K562 (cell line): ENCODE results near the gene B4GALT5. TPM values are rescaled to one million over a fixed set of nuclear protein-coding genes. Genes with fewer than 3 reads are reported as not detected.

Experiments
- ATAC-seq: fragments of 200-7000 bp; cut with Tn5 transposase; 3 replicates; pipeline ENCODE4 v1.9.1; 2020; ENCODE audit warnings: moderate library complexity
- BruUV-seq: library from RNA; stranded (reverse); fragments of 400-500 nt; replicated peaks from 2 replicates; lab custom pipeline; 2021; lab: Mats Ljungman, UMichigan
- CTCF ChIA-PET: fragments of 300-600 bp; formaldehyde crosslinking; extraction: SDS; loops from one replicate; lab custom pipeline; 2021; ENCODE audit warnings: low intra/inter-chr PET ratio; lab: Yijun Ruan, JAX
- POLR2A ChIA-PET: fragments of 300-600, 350-650 bp; sonication (Branson Sonifier 250); formaldehyde crosslinking; extraction: SDS; loops from one replicate; lab custom pipeline; 2021; ENCODE audit warnings: antibody characterized with exemption, inconsistent platforms; lab: Yijun Ruan, JAX
- DNase-seq, 4 experiments: peaks; one replicate each; pipeline versions ENCODE4 v3.0.0 to v3.0.0-alpha.2; 2011 to 2018; ENCODE audit warnings: low spot score in 3 of 4, mixed read lengths in 3 of 4; ENCODE audit errors: extremely low read depth in 1 of 4
- FAIRE-seq: peaks from 2 replicates; lab custom pipeline; 2011; peaks lifted over from hg19 to GRCh38; lab: Jason Lieb, UNC
- H2AFZ ChIP-seq: 2 replicates; pipeline ENCODE4 v1.6.0; 2011; ENCODE audit warnings: low read depth, low read length, control low read depth, inconsistent platforms
- H3K27ac ChIP-seq: fragments of 200-600 bp; 3 replicates; pipeline ENCODE4 v1.8.0; 2011; ENCODE audit warnings: low read depth, mild to moderate bottlenecking, control low read depth, inconsistent platforms, low read length, moderate library complexity, mixed read lengths; ENCODE audit errors: extremely low read depth
- H3K27me3 ChIP-seq, 2 experiments: fragments of 300-600 bp in 1 of 2; 2 replicates in 1 of 2; 3 replicates in 1 of 2; pipeline versions ENCODE4 v1.6.0 to v1.8.0; 2011; ENCODE audit warnings: inconsistent platforms in 2 of 2, low read length in 2 of 2, mild to moderate bottlenecking in 1 of 2, mixed read lengths in 1 of 2, moderate library complexity in 1 of 2; ENCODE audit not compliant: control insufficient read depth in 2 of 2, insufficient read depth in 2 of 2
- H3K36me3 ChIP-seq: fragments of 300-600 bp; 3 replicates; pipeline ENCODE4 v1.8.0; 2011; ENCODE audit warnings: mild to moderate bottlenecking, low read length, inconsistent platforms; ENCODE audit not compliant: control insufficient read depth, insufficient read depth
- H3K4me1 ChIP-seq, 2 experiments: fragments of 200-600 bp in 1 of 2; replicated peaks in 1 of 2; 2 replicates in 1 of 2; 3 replicates in 1 of 2; pipeline versions ENCODE4 v1.5.1 to v1.8.0; 2011; ENCODE audit warnings: inconsistent platforms in 2 of 2, low read length in 2 of 2, mild to moderate bottlenecking in 1 of 2, mixed read lengths in 1 of 2, moderate library complexity in 1 of 2; ENCODE audit not compliant: control insufficient read depth in 2 of 2, insufficient read depth in 2 of 2
- H3K4me2 ChIP-seq: 2 replicates; pipeline ENCODE4 v1.6.1; 2011; ENCODE audit warnings: low read length, control low read depth, inconsistent platforms, mixed read lengths; ENCODE audit not compliant: insufficient read depth
- H3K4me3 ChIP-seq: fragments of 200-600 bp; sonication (generic), shearing (Covaris generic); 2 replicates; pipeline ENCODE4 v1.5.1; 2016; ENCODE audit warnings: control low read depth, inconsistent platforms
- H3K79me2 ChIP-seq: fragments of 200-600 bp; 3 replicates; pipeline ENCODE4 v1.8.0; 2011; ENCODE audit warnings: low read length, inconsistent platforms; ENCODE audit not compliant: control insufficient read depth, insufficient read depth
- H3K9ac ChIP-seq, 2 experiments: 2 replicates each; pipeline versions ENCODE4 v1.6.0 to v1.6.1; 2011; ENCODE audit warnings: low read depth in 2 of 2, low read length in 2 of 2, control low read depth in 1 of 2, inconsistent platforms in 1 of 2, mild to moderate bottlenecking in 1 of 2, mixed read lengths in 1 of 2; ENCODE audit not compliant: insufficient read depth in 1 of 2
- H3K9me1 ChIP-seq: one replicate; pipeline ENCODE4 v1.6.0; 2011; ENCODE audit warnings: inconsistent platforms, mild to moderate bottlenecking, low read length, moderate library complexity; ENCODE audit not compliant: control insufficient read depth, insufficient read depth
- H3K9me3 ChIP-seq: replicated peaks from 2 replicates; pipeline ENCODE4 v1.5.1; 2011; ENCODE audit warnings: low read depth, low read length, inconsistent platforms; ENCODE audit not compliant: control insufficient read depth, insufficient read depth
- H4K20me1 ChIP-seq: replicated peaks from 2 replicates; pipeline ENCODE4 v1.6.1; 2011; ENCODE audit warnings: low read length, inconsistent platforms, mixed read lengths; ENCODE audit not compliant: control insufficient read depth, insufficient read depth
- ELF2 ChIP-seq: fragments of 250-450 bp; sonication (Bioruptor Pico); IDR thresholded peaks from 2 replicates; pipeline ENCODE4 v1.5.0; 2021; ENCODE audit warnings: mild to moderate bottlenecking
- EP400 ChIP-seq: fragments of 450-650 bp; IDR thresholded peaks from 2 replicates; pipeline ENCODE4 v1.6.1; 2017; ENCODE audit warnings: antibody characterized with exemption, mild to moderate bottlenecking, moderate library complexity
- ILK ChIP-seq: fragments of 450-650 bp; IDR thresholded peaks from 2 replicates; pipeline ENCODE4 v1.6.1; 2016; ENCODE audit warnings: missing genetic modification characterization, low read depth, mild to moderate bottlenecking, missing compliant biosample characterization, moderate library complexity, borderline replicate concordance
- JUN ChIP-seq, 2 experiments: sonication (generic) in 1 of 2; formaldehyde crosslinking in 1 of 2; IDR thresholded peaks; 2 replicates each; pipeline versions ENCODE4 v1.6.1 to v1.8.0; 2012 to 2022; ENCODE audit warnings: borderline replicate concordance in 2 of 2, mild to moderate bottlenecking in 2 of 2, improper control_type of control experiment in 1 of 2, low read depth in 1 of 2, low read length in 1 of 2, missing genetic modification reagents in 1 of 2
- LCOR ChIP-seq: sonication (generic); formaldehyde crosslinking; IDR thresholded peaks from 2 replicates; pipeline ENCODE4 v1.8.0; 2022; ENCODE audit warnings: mild to moderate bottlenecking, missing genetic modification reagents
- MNT ChIP-seq, 2 experiments: fragments of 450-650 bp; conservative IDR thresholded peaks; 2 replicates each; pipeline ENCODE4 v1.6.1; 2017; ENCODE audit warnings: mild to moderate bottlenecking in 2 of 2, moderate library complexity in 2 of 2
- MTA1 ChIP-seq: fragments of 450-650 bp; IDR thresholded peaks from 2 replicates; pipeline ENCODE4 v1.6.1; 2017; ENCODE audit warnings: borderline replicate concordance
- MTA3 ChIP-seq: fragments of 450-650 bp; formaldehyde crosslinking; IDR thresholded peaks from 2 replicates; pipeline ENCODE4 v1.6.1; 2017; ENCODE audit warnings: mild to moderate bottlenecking, borderline replicate concordance
- NRF1 ChIP-seq, 2 experiments: fragments of 450-650 bp; IDR thresholded peaks in 1 of 2; conservative IDR thresholded peaks in 1 of 2; 2 replicates each; pipeline ENCODE4 v1.6.1; 2014; ENCODE audit warnings: mild to moderate bottlenecking in 2 of 2
- PCBP2 ChIP-seq: fragments of 200-400 bp; formaldehyde crosslinking; IDR thresholded peaks from 2 replicates; pipeline ENCODE4 v1.6.1; 2018; ENCODE audit warnings: low read length, low read depth, mild to moderate bottlenecking, moderate library complexity; ENCODE audit not compliant: poor library complexity, severe bottlenecking
- POLR3G ChIP-seq: IDR thresholded peaks from 2 replicates; pipeline ENCODE4 v1.6.1; 2011; ENCODE audit not compliant: insufficient read length, insufficient replicate concordance; ENCODE audit errors: extremely low read depth
- STAT5B ChIP-seq: fragments of 250-450 bp; sonication (Bioruptor Pico); IDR thresholded peaks from 2 replicates; pipeline ENCODE4 v1.8.0; 2021; ENCODE audit warnings: mild to moderate bottlenecking, inconsistent platforms
- ZKSCAN1 ChIP-seq: fragments of 150-350 bp; IDR thresholded peaks from 2 replicates; pipeline ENCODE4 v1.6.1; 2016; ENCODE audit warnings: low read depth, low read length
- ZNF511 ChIP-seq: sonication (generic); formaldehyde crosslinking; IDR thresholded peaks from 2 replicates; pipeline ENCODE4 v1.8.0; 2022; ENCODE audit warnings: mild to moderate bottlenecking, missing genetic modification reagents
- ZNF77 ChIP-seq: fragments of 250-450 bp; sonication (Bioruptor Pico); IDR thresholded peaks from 2 replicates; pipeline ENCODE4 v1.5.0; 2020
- WGBS: fragments of 100-300 bp; shearing (Covaris generic); methylation state at CpG from one replicate; pipeline ENCODE4 v1.1.6; 2016; ENCODE audit warnings: low coverage, mixed read lengths; ENCODE audit not compliant: insufficient coverage; ENCODE audit errors: missing lambda C conversion rate; 5-methylcytosine and 5-hydroxymethylcytosine counted together
- in situ Hi-C: fragments of 300-500 bp; cut with MboI; formaldehyde crosslinking; loops from 4 replicates; pipeline ENCODE4 v1.15.0; 2018; ENCODE audit warnings: inconsistent platforms, mixed read lengths
- intact Hi-C: fragments of 100-400 bp; cut with micrococcal nuclease; formaldehyde crosslinking; loops from 2 replicates; pipeline ENCODE4 v1.14.2; 2022
- polyA plus RNA-seq, 8 experiments: library from polyadenylated mRNA; depleted of rRNA in 4 of 8; stranded (reverse) in 5 of 8; unstranded in 3 of 8; fragments of >200 nt; fragmentation: Nextera tagmentation in 2 of 8; fragmentation: Illumina TruSeq in 1 of 8; extraction: Ambion mirVana in 2 of 8; extraction: Trizol in 1 of 8; gene quantifications; 2 replicates each; pipeline versions ENCODE4 v1.2.1 to v1.2.3, GENCODE V29; 2011 to 2014; ENCODE audit warnings: inconsistent platforms in 1 of 8, missing spikeins in 1 of 8
- total RNA-seq, 7 experiments: library from RNA; depleted of rRNA in 6 of 7; stranded (reverse); fragments of >200 nt in 6 of 7; fragmentation: Illumina TruSeq in 2 of 7; extraction: Trizol in 2 of 7; gene quantifications; 2 replicates each; pipeline versions ENCODE4 v1.2.1 to v1.2.3, GENCODE V29; 2011 to 2021; ENCODE audit warnings: low replicate concordance in 1 of 7
- TF ChIP-seq, protein P1 (sequence below): fragments of 450-650 bp; formaldehyde crosslinking; IDR thresholded peaks from 2 replicates; pipeline ENCODE4 v1.4.0; 2020; ENCODE audit warnings: mild to moderate bottlenecking, moderate library complexity
- TF ChIP-seq, protein P2 (sequence below): fragments of 250-450 bp; sonication (Bioruptor Pico); IDR thresholded peaks from 2 replicates; pipeline ENCODE4 v1.8.0; 2021; ENCODE audit warnings: moderate library complexity, mild to moderate bottlenecking, inconsistent platforms

Gene B4GALT5
- total and polyA plus RNA-seq, 9 of the 15 experiments (the other 6 are each of a cell fraction or from before 2014, with no cell fraction given) = 8.5 to 32.6 (median 23.4) TPM

DNA sequence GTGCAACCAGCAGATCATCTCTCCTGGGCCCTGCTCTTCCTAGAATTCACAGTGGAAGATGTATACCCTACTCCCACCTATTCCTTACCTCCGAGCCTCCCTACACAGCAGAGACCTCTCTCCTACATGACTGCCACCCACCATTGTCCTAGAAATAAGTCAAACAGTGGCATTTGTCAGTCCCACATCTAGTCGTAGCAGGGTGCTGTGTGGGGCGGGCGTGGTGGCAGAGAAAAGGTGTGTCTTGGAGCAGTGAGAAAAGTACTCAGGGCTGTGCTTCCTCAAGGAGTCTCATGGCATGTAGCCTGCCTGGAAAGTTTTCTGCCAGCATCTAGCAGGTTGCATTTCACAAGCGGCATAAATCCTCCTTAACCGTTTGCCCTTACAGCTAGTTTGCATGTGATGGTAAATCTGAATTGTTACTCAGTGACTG lies 86.3 kb downstream of the B4GALT5 start:
- Histone ChIP-seq H3K79me2 (no peaks in the 10 kb centered on the region), H4K20me1 (no peaks in the 10 kb centered on the region; the same call in 1 of the 2 replicates), H3K9me3 (no peaks in the 10 kb centered on the region), H3K4me3 (no peak overlapping the region), H3K9me1 (no peaks in the 10 kb centered on the region), H3K4me2 (no peak overlapping the region), H2AFZ (no peak overlapping the region), H3K27me3 (peaks cover 3 to 5% of the 10 kb centered on the region in 2 experiments; a peak in 3 of 5 replicates), H3K9ac (no peak overlapping the region), H3K4me1 (peaks cover 0 to 3% of the 10 kb centered on the region in 2 experiments; a peak in 1 of 5 replicates), H3K36me3 (0 out of 3 replicates have a peak, but pooled peaks cover under 1% of the 10 kb centered on the region), H3K27ac (no peak overlapping the region)
- ATAC-seq = no peak
- no TSS peak for BruUV-seq
- FAIRE-seq = no peak
- WGBS = 23% methylated on average over 6 of the region's 6 CpGs
- intact Hi-C loops = no loop called here
- CTCF ChIA-PET = no interaction called here
- in situ Hi-C loops = no loop called here
- DNase-seq = no peak
- POLR2A ChIA-PET = interaction anchor here (1.8 kb wide), 1 partner anchor 18 kb away, joined by 5 read pairs; no protein-coding TSS in a partner anchor
- TF ChIP-seq ELF2 (CRISPR knock-in tag) (no peak), JUN (IDR thresholded peaks at IDR 0.05; ENCODE audit: borderline replicate concordance, low read depth, low read length) (no peak), JUN (CRISPR knock-in tag; IDR thresholded peaks at IDR 0.05; ENCODE audit: borderline replicate concordance) (no peak), EP400 (no peak), ILK (tag) (no peak), MTA1 (no peak), ZNF77 (CRISPR knock-in tag) (no peak), ZKSCAN1 (no peak), PCBP2 (no peak), MNT (conservative IDR thresholded peaks at IDR 0.05) (no peak), NRF1 (conservative IDR thresholded peaks at IDR 0.05 in 1 of 2, IDR thresholded peaks at IDR 0.05 in 1 of 2) (no peak), MTA3 (no peak), ZNF511 (CRISPR knock-in tag) (no peak), STAT5B (CRISPR knock-in tag) (no peak), LCOR (no peak), POLR3G (no peak)
- TF ChIP-seq, protein P1, sequence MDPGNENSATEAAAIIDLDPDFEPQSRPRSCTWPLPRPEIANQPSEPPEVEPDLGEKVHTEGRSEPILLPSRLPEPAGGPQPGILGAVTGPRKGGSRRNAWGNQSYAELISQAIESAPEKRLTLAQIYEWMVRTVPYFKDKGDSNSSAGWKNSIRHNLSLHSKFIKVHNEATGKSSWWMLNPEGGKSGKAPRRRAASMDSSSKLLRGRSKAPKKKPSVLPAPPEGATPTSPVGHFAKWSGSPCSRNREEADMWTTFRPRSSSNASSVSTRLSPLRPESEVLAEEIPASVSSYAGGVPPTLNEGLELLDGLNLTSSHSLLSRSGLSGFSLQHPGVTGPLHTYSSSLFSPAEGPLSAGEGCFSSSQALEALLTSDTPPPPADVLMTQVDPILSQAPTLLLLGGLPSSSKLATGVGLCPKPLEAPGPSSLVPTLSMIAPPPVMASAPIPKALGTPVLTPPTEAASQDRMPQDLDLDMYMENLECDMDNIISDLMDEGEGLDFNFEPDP = no peak
- TF ChIP-seq, protein P2, sequence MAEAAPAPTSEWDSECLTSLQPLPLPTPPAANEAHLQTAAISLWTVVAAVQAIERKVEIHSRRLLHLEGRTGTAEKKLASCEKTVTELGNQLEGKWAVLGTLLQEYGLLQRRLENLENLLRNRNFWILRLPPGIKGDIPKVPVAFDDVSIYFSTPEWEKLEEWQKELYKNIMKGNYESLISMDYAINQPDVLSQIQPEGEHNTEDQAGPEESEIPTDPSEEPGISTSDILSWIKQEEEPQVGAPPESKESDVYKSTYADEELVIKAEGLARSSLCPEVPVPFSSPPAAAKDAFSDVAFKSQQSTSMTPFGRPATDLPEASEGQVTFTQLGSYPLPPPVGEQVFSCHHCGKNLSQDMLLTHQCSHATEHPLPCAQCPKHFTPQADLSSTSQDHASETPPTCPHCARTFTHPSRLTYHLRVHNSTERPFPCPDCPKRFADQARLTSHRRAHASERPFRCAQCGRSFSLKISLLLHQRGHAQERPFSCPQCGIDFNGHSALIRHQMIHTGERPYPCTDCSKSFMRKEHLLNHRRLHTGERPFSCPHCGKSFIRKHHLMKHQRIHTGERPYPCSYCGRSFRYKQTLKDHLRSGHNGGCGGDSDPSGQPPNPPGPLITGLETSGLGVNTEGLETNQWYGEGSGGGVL = no peak
